Pulmonary artery endothelial cell (primary cell): ENCODE data around the gene STX1B. TPM values are rescaled to one million over a fixed set of nuclear protein-coding genes. Genes with fewer than 3 reads are reported as not detected.
"Not testable (repeated sequence)": the region's sequence is repeated elsewhere in the genome, so short reads cannot be mapped to it uniquely, and the experiment has no call there.

Experiments used
- DNase-seq: peaks from one replicate; pipeline ENCODE4 v3.0.0-alpha.2; 2011; ENCODE audit warnings: low read depth, low spot score
- total RNA-seq: library from RNA; depleted of rRNA; stranded (reverse); fragments of >200 nt; gene quantifications from 2 replicates; pipeline ENCODE4 v1.2.3, GENCODE V29; 2014

Gene STX1B
- total RNA-seq, 1 donor from 2014 or later: 0.33 TPM

DNA sequence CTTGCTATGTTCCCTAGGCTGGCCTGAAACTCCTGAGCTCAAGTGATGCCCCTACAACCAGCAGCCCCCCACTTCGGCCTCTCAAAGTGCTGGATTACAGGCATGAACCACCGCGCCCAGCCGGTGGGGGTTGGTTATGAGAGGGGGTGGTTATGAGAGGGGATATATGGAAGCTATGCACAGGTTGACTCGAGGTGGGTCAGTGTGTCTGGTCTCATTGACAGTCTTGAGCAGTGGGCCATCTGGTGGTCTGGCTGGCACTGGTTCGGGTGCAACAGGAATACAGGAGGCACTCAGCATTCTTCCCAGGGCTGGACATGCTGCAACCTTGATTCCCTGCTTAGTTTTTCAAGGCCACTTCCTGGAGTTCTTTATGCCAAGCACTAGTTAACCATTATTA, 5.6 kb upstream of the STX1B start:
- DNase-seq: no peak

DNA sequence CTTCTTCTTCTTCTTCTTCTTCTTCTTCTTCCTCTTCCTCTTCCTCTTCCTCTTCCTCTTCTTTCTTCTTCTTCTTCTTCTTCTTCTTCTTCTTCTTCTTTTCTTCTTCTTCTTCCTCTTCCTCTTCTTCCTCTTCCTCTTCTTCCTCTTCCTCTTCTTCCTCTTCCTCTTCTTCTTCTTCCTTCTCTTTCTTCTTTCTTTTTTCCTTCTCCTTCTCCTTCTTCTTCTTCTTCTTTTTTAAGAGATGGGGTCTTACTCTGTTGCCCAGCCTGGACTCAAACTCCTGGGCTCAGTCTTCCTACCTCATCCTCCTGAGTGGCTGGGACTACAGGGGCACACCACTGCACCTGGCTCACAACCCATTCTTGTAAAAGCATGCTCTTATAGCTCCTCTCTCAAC, 2.9 kb upstream of the STX1B start:
- not testable (repeated sequence) for DNase-seq

GRCh38 chr16:31011815-31012214, 1.4 kb upstream of the STX1B start:
- DNase-seq: not testable (repeated sequence)

DNA sequence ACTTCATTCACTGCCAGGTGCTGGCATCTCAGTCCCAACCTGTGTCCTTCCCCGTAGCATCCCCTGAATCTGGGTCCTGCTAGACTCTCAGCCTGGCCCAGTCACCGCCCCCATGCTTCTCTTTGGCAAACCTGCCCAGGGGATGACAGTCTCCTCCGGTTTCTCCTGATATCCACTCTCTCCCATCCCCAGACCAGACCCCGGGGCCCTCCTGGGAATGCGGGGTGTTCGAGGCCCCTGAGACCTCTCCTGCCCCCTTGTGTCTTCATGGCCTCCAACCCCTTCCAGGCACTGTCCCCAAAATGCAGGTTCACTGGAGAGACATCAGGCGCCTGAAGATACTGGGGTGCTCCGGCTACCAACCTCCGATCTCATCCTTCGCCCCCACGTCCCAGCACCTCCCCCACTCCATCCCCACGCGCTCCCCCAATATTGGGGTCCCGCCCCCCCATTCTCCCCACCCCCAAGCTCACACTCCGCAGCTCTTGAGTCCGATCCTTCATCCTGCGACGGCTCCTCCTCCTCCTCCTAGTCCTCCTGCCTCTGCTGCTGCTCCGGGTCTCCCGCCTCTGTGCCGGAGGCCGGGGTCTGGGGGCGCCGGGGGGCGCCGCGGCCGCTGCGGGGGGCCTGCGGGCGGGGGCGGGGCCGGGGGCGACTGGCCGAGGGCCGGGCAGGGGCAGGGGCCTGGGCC, 399 bp downstream of the STX1B start:
- no peak for DNase-seq

DNA sequence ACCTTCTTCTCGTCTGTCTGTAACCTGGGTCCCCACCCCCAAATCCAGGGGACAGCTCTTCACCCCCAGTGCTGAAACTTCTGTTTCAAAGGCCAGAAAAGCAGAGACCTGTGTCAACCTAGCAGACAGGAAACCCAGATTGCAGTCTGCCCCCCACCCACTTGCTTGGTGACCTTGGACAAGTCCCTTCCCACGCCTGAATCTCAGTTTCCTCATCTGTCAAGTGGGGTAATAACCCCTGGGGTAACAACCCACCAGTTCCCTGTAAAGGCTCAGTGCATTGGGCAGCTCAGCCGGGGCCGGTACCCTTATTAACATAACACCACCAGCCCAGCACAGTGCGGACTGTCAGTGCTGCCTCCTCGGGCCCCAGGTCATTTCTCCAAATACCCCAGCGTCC, 1.3 kb downstream of the STX1B start:
- DNase-seq: no peak

DNA sequence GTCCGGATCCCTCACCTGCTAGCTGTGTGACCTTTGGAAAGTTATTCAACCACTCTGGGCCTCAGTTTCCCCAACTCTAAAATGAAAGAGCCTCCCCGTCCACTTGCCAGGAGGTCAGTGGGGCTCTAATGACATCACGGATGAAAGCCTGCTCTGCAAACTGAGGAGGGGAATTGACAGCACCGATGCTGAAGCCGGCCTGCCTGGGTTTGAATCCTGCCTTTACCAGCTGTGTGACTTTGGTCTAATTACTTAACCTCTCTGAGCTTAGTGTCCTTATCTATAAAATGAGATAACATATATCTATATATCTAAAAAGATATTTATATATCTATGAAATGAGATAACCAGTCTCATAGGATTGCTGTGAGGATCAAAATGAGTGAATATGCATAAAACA, 1.9 kb downstream of the STX1B start:
- DNase-seq: no peak

GRCh38 chr16:31008149-31008548, 2.3 kb downstream of the STX1B start:
- DNase-seq: no peak

DNA sequence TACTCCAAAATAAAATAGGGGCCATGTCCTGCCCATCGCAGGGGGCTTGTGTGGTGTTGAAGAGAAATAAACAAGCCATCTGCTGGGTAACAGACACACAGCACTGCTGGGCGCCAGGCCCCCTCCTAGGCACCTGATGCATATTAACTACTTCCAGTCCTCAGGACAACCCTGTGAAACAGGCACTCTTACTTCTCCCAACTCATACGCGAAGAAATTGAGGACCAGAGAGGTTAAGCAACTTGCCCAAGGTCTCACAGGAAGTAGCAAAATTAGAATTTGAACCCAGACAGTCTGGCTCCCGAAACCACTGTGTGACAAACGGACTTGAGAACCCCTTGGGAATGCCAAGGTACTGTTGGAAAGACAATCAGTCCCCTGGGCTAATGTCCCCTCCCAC, 2.8 kb downstream of the STX1B start:
- DNase-seq: no peak

DNA sequence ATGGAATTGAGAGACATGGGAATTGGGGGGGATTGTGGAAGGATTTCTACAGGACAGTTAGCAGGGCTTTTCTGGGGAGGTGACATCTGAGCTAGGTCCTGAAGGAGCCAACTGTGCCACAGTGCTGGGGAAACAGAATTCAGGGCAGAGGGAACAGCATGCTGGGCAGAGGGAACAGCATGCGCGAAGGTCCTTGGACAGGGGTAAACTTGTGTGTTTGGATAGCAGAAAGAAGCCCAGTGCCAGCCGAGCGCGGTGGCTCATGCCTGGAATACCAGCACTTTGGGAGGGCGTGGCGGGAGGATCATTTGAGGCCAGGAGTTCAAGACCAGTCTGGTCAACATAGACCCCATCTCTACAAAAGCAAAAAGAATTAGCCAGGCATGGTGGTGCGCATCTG, 3.8 kb downstream of the STX1B start:
- DNase-seq: no peak

GRCh38 chr16:31006086-31006385, 4.4 kb downstream of the STX1B start:
- DNase-seq: no peak

DNA sequence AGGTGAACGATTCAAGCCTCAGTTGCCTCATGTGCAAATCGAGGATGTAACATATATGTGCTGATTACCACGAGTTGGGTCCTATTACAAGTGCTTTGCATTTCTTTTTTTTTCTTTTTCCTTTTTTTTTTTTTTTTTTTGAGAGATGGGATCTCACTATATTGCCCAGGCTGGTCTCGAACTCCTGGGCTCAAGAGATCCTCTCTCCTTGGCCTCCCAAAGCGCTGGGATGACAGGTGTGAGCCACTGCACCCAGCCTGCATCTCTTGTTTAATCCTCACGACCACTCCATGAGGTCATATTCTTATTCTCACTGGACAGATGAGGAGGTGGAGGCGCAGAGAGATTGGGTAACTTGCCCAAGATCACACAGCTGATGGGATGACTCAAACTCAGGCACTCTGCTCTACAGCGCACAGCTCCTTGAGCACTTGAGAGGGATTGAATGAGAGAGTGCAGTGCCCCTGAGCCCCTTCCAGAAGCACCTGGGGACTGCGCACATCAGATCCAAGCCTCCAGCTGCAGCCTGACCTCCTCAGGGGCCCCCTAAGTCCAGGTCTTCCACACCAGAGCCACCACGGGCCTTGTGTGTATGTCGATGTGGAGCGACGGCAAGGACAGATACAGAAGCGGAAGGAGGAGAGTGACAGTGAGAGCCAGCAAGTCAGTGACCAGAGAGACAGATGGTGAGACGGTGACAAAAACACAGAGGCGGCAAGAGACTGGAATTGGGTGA, 4.9 kb downstream of the STX1B start:
- DNase-seq: no peak

GRCh38 chr16:31004658-31005057, 5.8 kb downstream of the STX1B start:
- DNase-seq: no peak

DNA sequence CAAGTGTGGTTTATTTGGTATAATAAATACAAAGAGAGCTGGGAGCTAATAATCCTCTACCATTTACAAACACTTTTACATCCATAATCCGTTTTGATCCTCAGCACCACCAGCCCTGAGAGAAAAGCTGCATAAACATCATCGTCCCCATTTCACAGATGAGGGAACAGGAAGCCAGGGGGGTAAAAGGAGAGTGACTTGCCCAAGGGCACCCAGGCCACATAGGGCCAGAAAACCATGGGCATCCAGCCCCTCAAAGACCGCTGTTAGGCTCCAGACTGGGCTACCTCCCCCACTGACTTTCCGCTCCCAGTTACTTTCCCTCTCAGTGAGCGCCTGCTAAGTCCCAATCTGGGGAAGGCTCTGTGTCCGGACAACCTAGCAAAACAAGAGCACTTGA, 6.7 kb downstream of the STX1B start:
- DNase-seq: no peak

- no peak for DNase-seq
These were observed 7.5 kb downstream of the STX1B start for GRCh38 chr16:31002862-31003341.

DNA sequence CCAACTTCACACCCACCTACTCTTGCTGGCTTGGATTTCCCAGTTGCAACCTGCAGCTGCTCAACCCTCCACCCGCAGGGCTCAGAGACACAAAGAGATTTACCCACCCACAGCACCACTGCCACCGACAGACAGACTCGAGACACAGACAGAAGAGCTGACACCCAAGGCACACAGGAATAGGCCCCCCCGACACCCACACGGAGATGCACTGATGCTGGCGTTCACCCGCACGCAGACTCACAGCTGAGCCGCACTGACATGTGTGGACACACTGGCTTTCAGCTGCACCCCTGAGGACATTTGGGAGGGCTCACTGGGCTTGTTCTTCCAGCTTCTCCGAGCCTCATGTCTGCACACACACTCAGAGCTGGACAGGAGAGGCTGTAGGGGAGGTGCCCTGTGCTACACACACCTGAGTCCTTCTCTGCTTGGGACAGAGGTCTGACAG, 8.2 kb downstream of the STX1B start:
- DNase-seq: no peak

DNA sequence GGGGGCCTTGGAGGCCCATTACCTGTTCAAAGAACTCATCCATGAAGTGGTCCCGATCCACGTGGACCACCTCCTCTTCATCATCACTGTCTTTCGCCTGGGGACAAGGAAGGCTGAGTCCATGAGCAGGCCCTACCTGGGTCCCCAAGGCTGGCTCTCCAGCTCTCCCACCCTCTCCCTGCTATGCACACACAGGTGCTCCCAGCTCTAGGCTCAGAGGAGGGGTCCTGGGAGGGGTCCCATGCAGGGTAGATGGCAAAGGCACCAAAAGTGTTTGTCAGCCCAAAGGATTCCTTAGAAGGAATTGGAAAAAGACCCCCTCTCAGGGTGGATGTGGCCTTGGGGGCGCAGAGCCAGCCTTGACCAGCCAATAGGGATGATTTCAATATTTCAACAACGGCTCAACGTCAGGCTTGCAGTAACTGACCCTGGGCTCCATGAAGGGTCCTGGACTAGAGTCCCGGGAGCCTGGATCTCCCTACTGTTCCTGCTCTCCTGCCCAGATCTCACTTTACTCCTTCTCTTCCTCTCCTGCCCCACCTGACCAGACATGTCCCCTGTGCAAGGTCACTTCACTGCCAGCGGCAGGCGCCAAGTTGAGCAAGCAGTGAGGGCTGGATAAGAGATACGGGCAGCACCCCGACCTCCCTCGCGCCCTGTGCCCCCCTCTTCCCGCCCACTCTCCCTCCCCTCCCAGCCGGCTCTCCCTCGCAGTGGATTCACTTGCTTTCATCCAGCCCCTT, 8.8 kb downstream of the STX1B start:
- DNase-seq: no peak

DNA sequence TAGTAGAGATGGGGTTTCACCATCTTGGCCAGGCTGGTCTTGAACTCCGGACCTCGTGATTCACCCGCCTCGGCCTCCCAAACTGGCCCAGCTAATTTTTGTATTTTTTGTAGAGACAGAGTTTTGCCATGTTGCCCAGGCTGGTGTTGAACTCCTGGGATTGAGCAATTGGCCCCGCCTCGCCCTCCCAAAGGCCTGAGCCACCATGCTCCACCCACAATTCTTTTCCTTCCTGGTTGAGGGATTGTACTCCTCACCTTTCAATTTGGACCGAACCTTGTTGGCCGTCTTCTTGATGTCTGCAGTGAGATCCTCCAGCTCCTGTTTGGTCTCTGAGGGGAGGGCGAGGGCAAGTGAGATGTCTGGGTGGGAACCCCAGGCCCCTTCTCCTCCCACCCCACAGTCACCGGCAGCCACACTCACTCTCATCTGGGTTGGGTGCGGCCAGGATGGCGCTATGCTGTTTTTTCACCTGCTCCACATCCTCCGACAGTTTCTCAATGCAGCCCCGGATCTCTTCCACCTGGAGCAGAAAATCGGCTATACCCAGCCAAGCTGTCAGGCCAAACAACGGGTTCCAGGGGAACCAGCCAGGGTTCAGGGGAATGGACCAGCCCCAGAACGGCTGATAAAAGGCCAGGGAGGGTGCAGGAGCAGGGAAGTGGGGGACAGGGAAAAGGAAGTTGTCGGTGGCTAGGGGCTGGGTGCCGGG, 9.6 kb downstream of the STX1B start:
- DNase-seq: no peak

DNA sequence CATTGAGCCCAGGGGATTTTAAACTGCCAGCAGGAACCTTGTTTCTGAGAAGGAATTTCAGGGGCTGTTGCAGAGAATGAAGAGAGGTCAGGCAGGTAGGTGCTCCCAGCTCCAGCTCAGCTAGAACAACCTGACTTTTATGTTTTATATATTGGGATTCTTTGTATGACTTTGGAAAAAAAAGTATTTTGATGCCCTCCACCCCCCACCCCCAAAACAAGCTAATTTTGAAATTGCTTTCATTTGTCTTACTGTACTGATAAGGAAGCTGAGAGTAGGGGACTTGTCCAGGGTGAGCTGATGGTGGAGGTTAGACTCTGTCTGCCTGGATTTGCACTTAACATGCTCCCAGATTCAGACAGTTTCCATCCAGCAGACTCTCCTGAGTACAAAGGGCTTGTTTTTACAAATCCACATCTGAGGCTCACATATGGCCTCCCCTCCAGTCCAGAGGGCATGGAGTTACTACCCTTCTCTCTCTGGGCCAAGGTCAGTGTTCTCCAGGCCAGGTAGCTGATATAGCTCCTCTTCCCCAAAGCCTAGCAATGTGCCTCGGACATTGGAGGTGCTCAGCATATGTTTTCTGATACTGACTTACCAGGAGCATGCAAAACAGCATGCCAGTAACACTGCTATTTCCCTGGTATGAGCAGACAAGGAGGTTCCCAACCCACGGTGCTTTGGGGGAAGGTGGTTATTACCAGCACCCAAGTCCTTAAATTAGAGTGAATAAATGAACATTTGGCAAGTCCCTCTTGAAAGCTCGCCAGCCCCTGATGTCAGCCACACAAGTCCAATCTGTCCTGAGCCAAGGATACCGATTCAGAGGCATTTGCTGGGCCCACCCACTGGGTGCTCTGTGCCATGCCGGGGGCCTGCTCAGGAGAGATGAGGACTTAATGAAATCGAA, 11.3 kb downstream of the STX1B start:
- DNase-seq: no peak

DNA sequence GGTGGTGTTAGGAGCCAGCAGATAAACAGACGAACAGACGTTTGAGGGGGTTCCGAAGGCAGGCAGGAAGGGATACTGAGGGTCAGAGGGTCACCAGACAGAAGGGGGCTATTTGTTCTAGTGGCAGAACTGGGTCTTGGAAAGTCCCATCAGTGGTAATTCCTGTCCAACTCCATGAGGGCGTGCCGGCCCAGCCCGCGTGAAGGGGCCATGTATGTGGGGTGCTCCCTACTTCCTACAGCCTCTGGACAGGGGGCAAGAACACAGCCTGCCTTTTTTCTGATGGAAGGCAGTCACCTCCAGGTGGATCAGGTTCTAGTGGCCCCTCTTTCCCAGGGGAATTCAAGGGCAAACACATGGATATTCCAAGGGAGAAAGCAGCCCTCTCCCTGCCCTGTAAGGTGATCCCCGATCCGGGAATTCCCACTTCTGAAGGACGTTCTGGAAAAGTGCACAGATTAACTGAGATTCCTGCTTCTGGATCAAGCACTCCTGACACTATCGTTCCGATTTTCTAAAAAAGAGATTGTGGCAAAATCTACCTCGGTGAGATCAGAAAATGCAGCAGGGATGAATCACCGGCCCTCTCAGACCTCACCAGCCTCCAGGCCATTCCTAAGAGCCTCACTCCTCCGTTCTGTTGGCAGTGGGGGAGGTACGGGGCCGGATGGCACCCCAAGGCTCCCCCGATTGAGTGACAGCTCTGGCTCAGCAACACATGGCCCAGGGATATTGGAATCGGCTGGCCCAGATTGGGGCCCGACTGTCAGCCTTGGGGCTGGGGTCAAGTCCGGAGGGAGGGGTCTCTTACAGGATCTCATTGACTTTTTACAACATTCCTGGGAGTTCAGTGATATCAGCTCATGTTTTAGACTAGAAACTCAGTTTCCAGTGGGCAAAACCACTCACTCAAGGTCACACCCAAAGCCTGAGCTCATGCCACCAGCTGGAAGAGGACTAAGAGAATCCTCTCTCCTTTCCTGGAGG, 12.4 kb downstream of the STX1B start:
- DNase-seq: no peak
